TTC549 (cell line): ENCODE results near the gene PSG5.
"Not testable (repeated sequence)": the region's sequence is repeated elsewhere in the genome, so short reads cannot be mapped to it uniquely, and the experiment has no call there.

ENCODE experiments used
- FAIRE-seq: peaks from 2 replicates; lab custom pipeline; 2012; peaks lifted over from hg19 to GRCh38; lab: Jason Lieb, UNC

Gene PSG5

GRCh38 chr19:43181869-43182771 is 4.2 kb downstream of the PSG5 start:
- FAIRE-seq, result not testable (repeated sequence)

GRCh38 chr19:43179569-43180147 is 6.7 kb downstream of the PSG5 start:
- not testable (repeated sequence) for FAIRE-seq

GRCh38 chr19:43178577-43178976 is 7.8 kb downstream of the PSG5 start:
- not testable (repeated sequence) for FAIRE-seq

- not testable (repeated sequence) for FAIRE-seq
Observed at GRCh38 chr19:43165906-43166305, 20.4 kb downstream of the PSG5 start.

GRCh38 chr19:43163135-43163534 is 23.2 kb downstream of the PSG5 start:
- not testable (repeated sequence) for FAIRE-seq

- not testable (repeated sequence) for FAIRE-seq
Observed at GRCh38 chr19:43162261-43162660, 24.1 kb downstream of the PSG5 start.

GRCh38 chr19:43152214-43152613 is 34.1 kb downstream of the PSG5 start:
- FAIRE-seq, result no peak

GRCh38 chr19:43149788-43150187 is 36.5 kb downstream of the PSG5 start:
- not testable (repeated sequence) for FAIRE-seq

- FAIRE-seq, result no peak
Observed at GRCh38 chr19:43148233-43148632, 38.1 kb downstream of the PSG5 start.

GRCh38 chr19:43141763-43142162 is 44.6 kb downstream of the PSG5 start:
- not testable (repeated sequence) for FAIRE-seq

- FAIRE-seq, result no peak
Observed at GRCh38 chr19:43132696-43133095, 53.6 kb downstream of the PSG5 start.

GRCh38 chr19:43131281-43131842 is 55.0 kb downstream of the PSG5 start:
- FAIRE-seq, result not testable (repeated sequence)

- not testable (repeated sequence) for FAIRE-seq
Observed at GRCh38 chr19:43129197-43129596, 57.1 kb downstream of the PSG5 start.

GRCh38 chr19:43127336-43127735 is 59.0 kb downstream of the PSG5 start:
- FAIRE-seq, result not testable (repeated sequence)

- no peak for FAIRE-seq
Observed at GRCh38 chr19:43126720-43127119, 59.6 kb downstream of the PSG5 start.

- no peak for FAIRE-seq
Observed at GRCh38 chr19:43124360-43124759, 62.0 kb downstream of the PSG5 start.

GRCh38 chr19:43120433-43121026 is 65.8 kb downstream of the PSG5 start:
- FAIRE-seq, result not testable (repeated sequence)

- FAIRE-seq, result not testable (repeated sequence)
Observed at GRCh38 chr19:43119526-43119925, 66.8 kb downstream of the PSG5 start.
